Measurements from ENCODE around the gene SLC35A5.
"Not testable (repeated sequence)": the region's sequence is repeated elsewhere in the genome, so short reads cannot be mapped to it uniquely, and the experiment has no call there.

Gene SLC35A5, protein sequence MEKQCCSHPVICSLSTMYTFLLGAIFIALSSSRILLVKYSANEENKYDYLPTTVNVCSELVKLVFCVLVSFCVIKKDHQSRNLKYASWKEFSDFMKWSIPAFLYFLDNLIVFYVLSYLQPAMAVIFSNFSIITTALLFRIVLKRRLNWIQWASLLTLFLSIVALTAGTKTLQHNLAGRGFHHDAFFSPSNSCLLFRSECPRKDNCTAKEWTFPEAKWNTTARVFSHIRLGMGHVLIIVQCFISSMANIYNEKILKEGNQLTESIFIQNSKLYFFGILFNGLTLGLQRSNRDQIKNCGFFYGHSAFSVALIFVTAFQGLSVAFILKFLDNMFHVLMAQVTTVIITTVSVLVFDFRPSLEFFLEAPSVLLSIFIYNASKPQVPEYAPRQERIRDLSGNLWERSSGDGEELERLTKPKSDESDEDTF

DNA sequence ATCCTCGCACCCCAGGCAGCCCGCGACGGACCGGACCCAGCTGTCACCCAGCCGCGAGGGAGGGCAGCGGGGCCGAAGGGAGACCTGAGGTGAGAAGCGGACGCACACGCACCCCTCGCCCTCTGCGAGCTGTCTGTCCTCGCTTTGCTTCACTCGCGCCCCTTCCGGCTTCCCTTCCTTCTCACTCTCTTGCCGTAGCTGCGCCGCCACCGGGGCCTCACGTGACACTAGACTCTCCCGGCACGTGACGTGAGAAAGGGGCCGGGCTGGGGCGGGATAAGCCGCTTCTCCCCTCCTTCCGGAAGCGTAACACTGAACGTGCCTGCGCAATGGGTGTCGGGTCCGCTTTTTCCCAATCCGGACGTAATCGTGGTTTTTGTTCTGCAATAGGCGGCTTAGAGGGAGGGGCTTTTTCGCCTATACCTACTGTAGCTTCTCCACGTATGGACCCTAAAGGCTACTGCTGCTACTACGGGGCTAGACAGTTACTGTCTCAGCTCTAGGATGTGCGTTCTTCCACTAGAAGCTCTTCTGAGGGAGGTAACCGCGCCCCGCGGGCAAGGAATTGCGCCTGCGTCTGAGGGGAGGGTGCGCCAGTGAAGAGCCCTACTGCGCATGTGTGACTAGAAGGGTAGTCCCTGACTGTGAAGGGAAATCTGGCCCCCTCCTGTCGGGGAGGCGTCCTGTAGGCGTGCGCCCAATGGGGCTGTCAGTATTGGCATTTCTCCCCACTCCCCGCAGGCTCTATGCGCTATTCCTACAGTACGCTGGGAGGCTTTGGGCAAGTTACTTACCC, at the start of gene SLC35A5, which contains the start of gene ATG3:
Gene SLC35A5, plus strand, starts transcription at position 312 of the 796 bp plus-strand sequence. CDS start 1,359 bp downstream, outside the sequence.
Gene ATG3, minus strand, starts transcription at position 229 of the 796 bp plus-strand sequence. CDS start 434 bp downstream, outside the sequence.
- Histone ChIP-seq H3K4me3 (ENCODE audit: low read depth in 1 of 2, low read length in 2 of 2) (peak within 1 kb of the TSS; percentile 72 to 89), H3K27ac (ENCODE audit: low read depth, low read length) (peak within 1 kb of the TSS; percentile 62), H3K27me3 (ENCODE audit: control insufficient read depth in 1 of 2, insufficient read depth in 2 of 2, low read length in 2 of 2) (no peaks in the 10 kb centered on the region), H3K4me1 (ENCODE audit: insufficient read depth, low read length) (peaks cover 30% of the 10 kb centered on the region), H3K9me3 (ENCODE audit: low read length) (no peaks in the 10 kb centered on the region), H3K36me3 (ENCODE audit: insufficient read depth, low read length) (peaks cover 9% of the 10 kb centered on the region), H3K9ac (ENCODE audit: low read length) (peak within 1 kb of the TSS; percentile 69)

DNA sequence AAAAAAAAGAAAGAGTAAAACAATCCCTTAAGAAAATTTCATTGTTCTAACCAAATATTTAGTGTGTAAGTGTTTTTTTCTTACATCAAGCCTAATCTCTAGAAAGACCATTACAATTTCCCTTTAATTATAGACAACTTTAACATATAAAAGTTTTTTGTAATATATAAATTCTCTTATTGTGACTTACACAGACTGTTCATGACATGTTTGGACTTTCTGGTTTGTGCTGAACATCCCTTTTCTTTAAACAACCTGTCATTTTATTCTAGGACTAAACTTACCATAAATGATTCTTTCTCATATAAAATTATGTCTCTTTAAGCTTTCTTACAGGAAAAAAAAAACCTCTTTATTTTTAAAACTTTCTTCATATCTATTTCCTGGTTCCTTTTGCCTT, 49.5 kb upstream of the SLC35A5 start:
- H3K27me3 ChIP-seq (ENCODE audit: control insufficient read depth in 1 of 2, insufficient read depth in 2 of 2, low read length in 2 of 2), result no peaks in the 10 kb centered on the region
- H3K9ac ChIP-seq (ENCODE audit: low read length), result no peak overlapping the region
- H3K9me3 ChIP-seq (ENCODE audit: low read length), result no peaks in the 10 kb centered on the region
- no peak overlapping the region for H3K27ac ChIP-seq (ENCODE audit: low read depth, low read length)
- H3K36me3 ChIP-seq (ENCODE audit: insufficient read depth, low read length), result no peaks in the 10 kb centered on the region
- H3K4me1 ChIP-seq (ENCODE audit: insufficient read depth, low read length), result no peaks in the 10 kb centered on the region
- no peak overlapping the region for H3K4me3 ChIP-seq (ENCODE audit: low read depth in 1 of 2, low read length in 2 of 2)

DNA sequence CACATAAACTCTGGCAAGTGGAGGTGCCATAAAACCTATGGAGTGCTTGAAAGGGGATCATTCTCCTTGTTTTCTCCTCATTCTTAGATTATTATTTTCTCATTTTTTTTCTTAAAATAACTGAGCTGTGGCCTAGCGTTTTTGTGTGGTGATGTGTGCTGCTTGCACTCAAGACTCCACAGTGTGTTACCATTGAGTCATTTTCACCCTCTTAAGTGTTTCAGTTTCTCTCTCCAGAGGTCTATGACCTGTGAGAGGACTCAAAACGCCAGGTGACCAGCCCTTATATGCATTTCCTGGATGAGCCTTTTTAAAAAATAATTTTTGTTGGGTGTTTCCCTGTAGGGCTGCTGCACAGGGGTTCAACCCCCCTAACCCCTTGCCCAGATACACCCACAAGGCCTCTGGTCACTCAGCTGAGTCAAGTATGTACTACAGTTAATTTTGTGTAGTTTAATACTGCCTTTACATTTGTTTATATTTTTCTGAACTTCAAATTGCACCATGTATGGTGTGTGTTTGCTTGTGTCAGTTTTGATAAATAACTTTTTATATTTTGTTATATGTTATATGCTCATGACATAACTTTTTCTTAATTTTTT, 47.2 kb upstream of the SLC35A5 start:
- H3K9me3 ChIP-seq (ENCODE audit: low read length), result no peaks in the 10 kb centered on the region
- H3K9ac ChIP-seq (ENCODE audit: low read length), result no peak overlapping the region
- no peak overlapping the region for H3K27ac ChIP-seq (ENCODE audit: low read depth, low read length)
- H3K4me1 ChIP-seq (ENCODE audit: insufficient read depth, low read length), result no peaks in the 10 kb centered on the region
- H3K27me3 ChIP-seq (ENCODE audit: control insufficient read depth in 1 of 2, insufficient read depth in 2 of 2, low read length in 2 of 2), result no peaks in the 10 kb centered on the region
- H3K36me3 ChIP-seq (ENCODE audit: insufficient read depth, low read length), result no peaks in the 10 kb centered on the region
- no peak overlapping the region for H3K4me3 ChIP-seq (ENCODE audit: low read depth in 1 of 2, low read length in 2 of 2)

DNA sequence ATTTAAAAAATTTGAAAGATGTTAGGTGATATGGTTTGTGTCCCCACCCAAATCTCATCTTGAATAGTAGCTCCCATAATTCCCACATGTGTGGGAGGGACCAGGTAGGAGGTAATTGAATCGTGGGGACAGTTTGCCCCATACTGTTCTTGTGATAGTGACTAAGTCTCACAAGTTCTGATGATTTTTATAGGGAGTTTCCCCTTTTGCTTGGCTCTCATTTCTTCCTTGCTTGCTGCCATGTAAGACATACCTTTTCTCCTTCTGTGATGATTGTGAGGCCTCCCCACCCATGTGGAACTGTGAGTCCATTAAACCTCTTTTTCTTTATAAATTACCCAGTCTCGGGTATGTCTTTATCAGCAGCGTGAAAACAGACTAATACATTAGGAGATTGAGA, 42.9 kb upstream of the SLC35A5 start:
- H3K36me3 ChIP-seq (ENCODE audit: insufficient read depth, low read length); H3K4me3 ChIP-seq (ENCODE audit: low read depth in 1 of 2, low read length in 2 of 2); H3K9me3 ChIP-seq (ENCODE audit: low read length); H3K4me1 ChIP-seq (ENCODE audit: insufficient read depth, low read length); H3K9ac ChIP-seq (ENCODE audit: low read length); H3K27me3 ChIP-seq (ENCODE audit: control insufficient read depth in 1 of 2, insufficient read depth in 2 of 2, low read length in 2 of 2); H3K27ac ChIP-seq (ENCODE audit: low read depth, low read length): not testable (repeated sequence)

DNA sequence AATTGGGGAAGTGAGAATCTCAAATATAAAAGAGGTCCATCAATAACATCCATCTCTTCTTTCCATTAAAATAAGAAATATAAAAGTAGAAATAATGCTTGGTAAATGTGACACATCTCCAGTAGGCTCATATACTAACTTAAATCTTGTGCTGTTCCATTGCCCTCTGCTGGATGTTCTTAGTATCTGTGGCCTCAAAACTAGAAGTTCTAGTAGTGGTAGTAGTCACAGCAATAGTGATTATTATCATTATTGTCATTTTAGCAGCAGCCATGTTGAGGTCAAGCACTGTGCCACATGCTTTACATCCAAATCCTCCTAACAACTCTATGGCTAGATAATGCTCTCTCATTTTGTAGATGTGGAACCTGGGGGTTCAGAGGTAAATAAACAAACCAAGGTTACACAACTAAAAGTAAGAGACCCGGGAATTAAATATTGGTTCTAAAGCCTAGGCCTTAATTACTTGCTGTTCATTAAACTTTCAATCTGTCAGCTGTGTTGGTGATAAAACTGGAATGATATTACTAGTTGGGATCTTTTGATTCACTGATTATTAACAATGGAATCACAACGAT, 42.3 kb upstream of the SLC35A5 start:
- no peak overlapping the region for H3K4me3 ChIP-seq (ENCODE audit: low read depth in 1 of 2, low read length in 2 of 2)

DNA sequence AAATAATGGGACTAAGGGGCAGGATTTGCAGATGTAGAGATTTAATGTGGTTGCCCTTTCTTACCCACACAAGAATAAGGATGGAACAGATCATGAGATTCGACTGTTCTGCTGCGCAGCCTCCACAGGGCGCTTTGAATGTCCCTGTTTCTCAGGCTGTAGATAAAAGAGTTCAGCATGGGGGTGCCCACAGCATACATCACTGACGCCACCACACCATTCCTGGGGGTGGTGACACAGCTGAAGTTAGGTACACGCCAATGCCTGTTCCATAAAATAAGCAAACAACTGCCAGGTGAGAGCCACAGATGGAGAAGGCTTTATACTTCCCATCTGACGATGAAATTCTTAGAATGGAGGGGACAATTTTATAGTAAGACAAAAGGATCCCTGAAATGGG, 37.7 kb upstream of the SLC35A5 start:
- H3K27me3 ChIP-seq (ENCODE audit: control insufficient read depth in 1 of 2, insufficient read depth in 2 of 2, low read length in 2 of 2); H3K4me3 ChIP-seq (ENCODE audit: low read depth in 1 of 2, low read length in 2 of 2); H3K4me1 ChIP-seq (ENCODE audit: insufficient read depth, low read length); H3K9me3 ChIP-seq (ENCODE audit: low read length); H3K27ac ChIP-seq (ENCODE audit: low read depth, low read length); H3K9ac ChIP-seq (ENCODE audit: low read length): not testable (repeated sequence)
- H3K36me3 ChIP-seq (ENCODE audit: insufficient read depth, low read length), result peaks cover 15% of the 10 kb centered on the region

More for the DNA sequence above, 42.3 kb upstream of the SLC35A5 start:
- H3K9ac ChIP-seq (ENCODE audit: low read length), result no peak overlapping the region
- no peak overlapping the region for H3K27ac ChIP-seq (ENCODE audit: low read depth, low read length)
- peaks cover 5% of the 10 kb centered on the region for H3K36me3 ChIP-seq (ENCODE audit: insufficient read depth, low read length)
- no peaks in the 10 kb centered on the region for H3K4me1 ChIP-seq (ENCODE audit: insufficient read depth, low read length)
- H3K9me3 ChIP-seq (ENCODE audit: low read length), result no peaks in the 10 kb centered on the region
- H3K27me3 ChIP-seq (ENCODE audit: control insufficient read depth in 1 of 2, insufficient read depth in 2 of 2, low read length in 2 of 2), result no peaks in the 10 kb centered on the region

DNA sequence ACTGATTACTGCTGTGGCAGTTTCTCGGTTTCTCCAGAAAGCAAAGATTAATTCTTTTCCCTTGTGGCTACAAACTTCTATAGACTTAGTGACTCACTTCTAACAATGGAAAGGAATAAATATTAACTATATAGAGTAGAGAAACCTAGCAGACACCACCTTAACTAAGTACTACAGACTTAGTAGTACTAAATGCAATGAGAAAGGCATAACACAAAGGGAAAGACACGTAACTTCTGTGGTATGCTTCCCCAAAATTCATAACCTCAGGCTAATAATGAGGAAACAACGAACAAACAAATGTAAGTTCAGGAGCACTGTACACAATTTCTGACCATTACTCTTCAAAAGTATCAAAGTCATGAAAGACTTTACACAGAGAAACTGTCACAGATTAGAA, 31.3 kb upstream of the SLC35A5 start:
- Histone ChIP-seq H3K4me3 (ENCODE audit: low read depth in 1 of 2, low read length in 2 of 2) (no peak overlapping the region), H3K27ac (ENCODE audit: low read depth, low read length) (no peak overlapping the region), H3K9ac (ENCODE audit: low read length) (no peak overlapping the region), H3K36me3 (ENCODE audit: insufficient read depth, low read length) (peaks cover 32% of the 10 kb centered on the region), H3K9me3 (ENCODE audit: low read length) (no peaks in the 10 kb centered on the region), H3K4me1 (ENCODE audit: insufficient read depth, low read length) (no peaks in the 10 kb centered on the region), H3K27me3 (ENCODE audit: control insufficient read depth in 1 of 2, insufficient read depth in 2 of 2, low read length in 2 of 2) (no peaks in the 10 kb centered on the region)

DNA sequence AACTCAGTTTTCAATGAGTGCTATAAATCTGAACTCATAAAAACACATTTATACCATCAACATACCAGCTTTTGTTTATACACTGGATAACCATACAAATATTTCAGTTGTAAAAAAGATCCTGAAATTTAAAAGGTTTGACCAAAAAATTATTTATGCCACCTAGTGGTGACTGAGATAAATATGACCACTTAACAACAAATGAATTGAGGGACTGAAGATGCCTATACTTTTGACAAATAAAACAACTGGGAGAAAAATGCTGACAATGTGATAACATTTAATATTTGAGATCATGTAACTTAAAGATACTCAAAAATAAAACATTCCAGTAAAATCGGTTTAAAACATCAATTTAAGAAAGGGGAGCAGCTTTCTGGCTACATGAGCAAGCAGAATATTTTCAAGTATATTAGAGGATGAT, 30.5 kb upstream of the SLC35A5 start:
- Histone ChIP-seq H3K27me3 (ENCODE audit: control insufficient read depth in 1 of 2, insufficient read depth in 2 of 2, low read length in 2 of 2) (no peaks in the 10 kb centered on the region), H3K9me3 (ENCODE audit: low read length) (no peaks in the 10 kb centered on the region), H3K4me1 (ENCODE audit: insufficient read depth, low read length) (no peaks in the 10 kb centered on the region), H3K4me3 (ENCODE audit: low read depth in 1 of 2, low read length in 2 of 2) (no peak overlapping the region), H3K9ac (ENCODE audit: low read length) (no peak overlapping the region), H3K27ac (ENCODE audit: low read depth, low read length) (no peak overlapping the region), H3K36me3 (ENCODE audit: insufficient read depth, low read length) (peaks cover 32% of the 10 kb centered on the region)

DNA sequence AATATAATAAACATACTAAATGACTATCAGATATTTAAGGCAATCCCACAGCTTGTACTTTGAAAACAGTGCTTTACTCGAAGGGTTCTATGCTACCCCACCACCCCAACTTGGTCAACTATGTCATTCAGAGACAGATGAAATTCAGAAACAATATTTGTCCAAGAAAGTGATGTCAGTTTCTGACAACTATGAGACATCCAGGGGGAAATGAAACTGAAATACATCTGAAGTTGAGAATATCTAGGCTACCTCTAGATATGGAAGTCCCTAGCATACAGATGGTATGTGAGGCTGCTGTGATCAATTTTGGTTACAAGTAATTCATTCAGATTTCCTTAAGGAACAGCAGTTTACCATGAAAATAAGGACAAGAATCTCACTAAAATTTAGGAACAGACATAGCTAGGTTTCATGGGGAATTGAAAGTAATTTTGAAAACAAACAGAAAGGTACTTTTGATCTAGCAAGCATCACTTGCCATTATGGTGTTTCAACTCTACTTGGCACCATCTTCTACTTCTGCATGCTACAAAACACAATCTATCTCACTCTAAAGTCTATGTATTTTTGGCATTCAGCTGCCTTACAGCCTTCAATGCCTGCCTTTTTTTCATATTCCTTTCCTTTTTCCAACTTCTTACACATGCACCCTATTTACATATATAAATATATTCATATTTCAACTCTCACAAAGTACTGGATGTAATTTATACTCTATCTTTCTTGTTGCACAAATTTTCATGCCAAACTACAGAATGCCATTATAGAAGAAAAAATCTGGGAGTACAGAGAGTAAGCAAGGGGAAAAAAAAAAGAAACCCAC, 21.8 kb upstream of the SLC35A5 start:
- Histone ChIP-seq H3K9me3 (ENCODE audit: low read length) (no peaks in the 10 kb centered on the region), H3K27ac (ENCODE audit: low read depth, low read length) (no peak overlapping the region), H3K4me3 (ENCODE audit: low read depth in 1 of 2, low read length in 2 of 2) (no peak overlapping the region), H3K27me3 (ENCODE audit: control insufficient read depth in 1 of 2, insufficient read depth in 2 of 2, low read length in 2 of 2) (no peaks in the 10 kb centered on the region), H3K36me3 (ENCODE audit: insufficient read depth, low read length) (peaks cover 18% of the 10 kb centered on the region), H3K4me1 (ENCODE audit: insufficient read depth, low read length) (no peaks in the 10 kb centered on the region), H3K9ac (ENCODE audit: low read length) (no peak overlapping the region)

DNA sequence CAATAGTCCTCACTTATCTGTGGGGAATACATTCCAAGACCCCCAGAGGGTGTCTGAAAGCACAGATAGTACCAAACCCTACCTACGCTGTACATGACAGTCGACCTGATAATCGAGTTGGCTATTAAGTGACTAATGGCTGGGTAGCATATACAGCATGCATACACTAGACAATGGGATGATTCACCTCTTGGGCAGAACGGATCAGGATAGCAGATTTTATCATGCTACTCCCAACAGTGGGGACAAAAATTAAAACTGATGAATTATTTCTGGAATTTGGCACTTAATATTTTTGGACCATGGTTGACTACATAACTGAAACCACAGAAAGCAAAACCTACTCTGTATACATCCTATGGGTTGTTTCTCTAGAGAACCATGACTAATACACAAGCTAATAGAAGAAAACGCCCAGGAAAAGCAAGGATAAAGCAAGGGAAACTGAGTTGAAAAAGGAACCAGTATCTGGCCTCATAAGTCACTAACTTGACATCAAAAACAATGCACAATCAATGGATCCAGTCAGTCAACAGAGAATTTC, 15.6 kb upstream of the SLC35A5 start:
- Histone ChIP-seq H3K4me3 (ENCODE audit: low read depth in 1 of 2, low read length in 2 of 2) (no peak overlapping the region), H3K27ac (ENCODE audit: low read depth, low read length) (no peak overlapping the region), H3K4me1 (ENCODE audit: insufficient read depth, low read length) (peaks cover 5% of the 10 kb centered on the region), H3K36me3 (ENCODE audit: insufficient read depth, low read length) (peaks cover 36% of the 10 kb centered on the region), H3K27me3 (ENCODE audit: control insufficient read depth in 1 of 2, insufficient read depth in 2 of 2, low read length in 2 of 2) (no peaks in the 10 kb centered on the region), H3K9ac (ENCODE audit: low read length) (no peak overlapping the region), H3K9me3 (ENCODE audit: low read length) (no peaks in the 10 kb centered on the region)
